Measurements from ENCODE around the gene ST8SIA5. TPM values are rescaled to one million over a fixed set of nuclear protein-coding genes. Genes with fewer than 3 reads are reported as not detected.

ST8SIA5 gene
- total and polyA plus RNA-seq, 9 donors = 0.35 to 1.3 (median 0.52) TPM; not detected in 1

DNA sequence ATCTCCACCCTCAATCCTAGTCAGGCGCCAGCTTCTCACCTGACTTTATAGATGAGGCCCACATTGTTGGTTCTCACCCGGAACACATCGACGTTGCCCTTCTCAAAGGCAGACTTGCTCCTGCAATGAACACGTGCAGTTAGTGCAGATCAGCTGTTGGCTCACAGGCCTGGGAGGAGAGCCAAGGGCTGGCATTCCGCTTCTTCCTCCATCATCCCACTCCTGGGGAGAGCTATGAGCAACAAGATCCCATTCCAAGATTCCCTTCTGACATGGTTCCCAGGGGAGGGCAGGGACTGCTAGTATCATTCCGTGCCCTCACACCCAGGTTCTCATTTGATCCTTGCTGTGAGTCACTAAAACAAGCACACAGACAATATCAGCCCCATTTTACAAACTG lies 114.9 kb downstream of the ST8SIA5 start:
- no peak for TF ChIP-seq CTCF (IDR thresholded peaks at IDR 0.05)

DNA sequence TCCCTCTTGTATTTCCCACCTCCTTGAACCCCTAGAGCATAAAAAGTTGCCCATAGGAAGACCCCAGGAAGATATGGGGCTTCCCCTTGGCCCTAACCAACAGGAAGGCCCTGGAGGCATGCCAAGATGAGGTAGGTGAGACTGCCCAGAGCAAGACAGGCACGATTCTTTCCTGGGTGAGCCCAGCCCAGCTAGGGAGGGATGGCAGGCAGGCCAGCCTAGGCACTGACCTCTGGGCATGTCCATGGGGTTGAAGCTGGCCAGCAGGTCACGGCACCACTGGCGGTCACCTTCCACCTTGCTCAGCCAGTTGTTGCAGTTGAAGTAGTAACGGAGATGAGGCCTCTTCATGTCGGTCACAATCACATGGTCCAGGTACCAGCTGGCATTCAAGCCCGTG lies 117.5 kb downstream of the ST8SIA5 start:
- Histone ChIP-seq H3K9me3 (no peaks in the 10 kb centered on the region), H3K4me1 (ENCODE audit: insufficient read depth) (no peaks in the 10 kb centered on the region), H3K36me3 (no peaks in the 10 kb centered on the region), H3K4me3 (no peak overlapping the region), H3K27me3 (no peaks in the 10 kb centered on the region), H3K27ac (no peak overlapping the region)
- intact Hi-C loops (cut with DNase I) = no loop called here
- DNase-seq = no peak
- WGBS, 3 donors = 80 to 90% (median 88%) methylated on average over 6 of the region's 6 CpGs
- TF ChIP-seq CTCF (IDR thresholded peaks at IDR 0.05) (no peak), POLR2A (IDR thresholded peaks at IDR 0.05) (no peak), EP300 (IDR thresholded peaks at IDR 0.05) (no peak)

More for the DNA sequence above, 114.9 kb downstream of the ST8SIA5 start:
- 71 to 77% (median 75%) methylated on average over 7 of the region's 7 CpGs for WGBS, 3 donors
- H3K36me3 ChIP-seq = no peaks in the 10 kb centered on the region
- DNase-seq = no peak
- H3K27ac ChIP-seq = no peak overlapping the region
- no peaks in the 10 kb centered on the region for H3K27me3 ChIP-seq
- intact Hi-C loops (cut with DNase I) = no loop called here
- H3K4me1 ChIP-seq (ENCODE audit: insufficient read depth) = no peaks in the 10 kb centered on the region
- no peak overlapping the region for H3K4me3 ChIP-seq
- H3K9me3 ChIP-seq = no peaks in the 10 kb centered on the region

GRCh38 chr18:46636040-46636630 lies 120.7 kb downstream of the ST8SIA5 start:
- 80 to 87% (median 84%) methylated on average over 7 of the region's 7 CpGs for WGBS, 3 donors

DNA sequence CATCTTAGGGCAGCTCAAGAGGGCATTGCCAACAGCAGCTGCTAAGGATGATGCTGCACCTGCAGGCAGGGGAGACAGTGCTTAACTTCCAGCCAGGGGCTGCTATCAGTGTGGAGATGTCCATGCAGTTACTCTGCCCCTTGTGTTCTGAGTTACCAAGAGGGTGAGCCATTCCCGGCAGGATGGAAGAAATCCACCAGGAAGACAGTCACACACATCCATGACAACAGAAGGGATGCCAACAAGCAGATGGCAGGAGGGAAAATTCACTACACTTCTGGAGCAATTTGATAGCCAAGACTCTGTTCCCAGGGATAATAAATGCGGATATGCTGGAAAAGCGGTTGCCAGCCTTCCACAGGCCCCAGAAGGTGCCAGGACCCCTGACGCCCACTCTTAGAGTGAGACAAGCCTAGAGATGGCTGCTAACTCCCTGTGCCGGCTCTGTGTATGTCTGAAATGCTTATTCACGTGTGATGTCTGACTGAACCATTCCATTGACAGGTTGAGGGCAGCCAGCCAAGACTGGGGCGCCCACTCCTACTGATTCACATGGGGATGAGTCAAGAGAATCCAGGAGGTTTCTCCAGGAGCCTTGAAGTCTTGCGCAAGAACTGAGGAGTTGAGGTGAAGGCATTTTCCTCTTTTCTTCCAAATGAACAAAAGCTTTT lies 124.3 kb downstream of the ST8SIA5 start:
- Histone ChIP-seq H3K27me3 (no peaks in the 10 kb centered on the region), H3K27ac (no peak overlapping the region), H3K4me1 (ENCODE audit: insufficient read depth) (no peaks in the 10 kb centered on the region), H3K4me3 (no peak overlapping the region), H3K9me3 (no peaks in the 10 kb centered on the region), H3K36me3 (no peaks in the 10 kb centered on the region)
- no peak for TF ChIP-seq CTCF (IDR thresholded peaks at IDR 0.05)
- no peak for TF ChIP-seq POLR2A (IDR thresholded peaks at IDR 0.05)
- no peak for TF ChIP-seq EP300 (IDR thresholded peaks at IDR 0.05)
- intact Hi-C loops (cut with DNase I) = no loop called here
- 79 to 89% (median 83%) methylated on average over 8 of the region's 8 CpGs for WGBS, 3 donors
- DNase-seq = no peak

More at GRCh38 chr18:46636040-46636630, 120.7 kb downstream of the ST8SIA5 start:
- intact Hi-C loops (cut with DNase I) = no loop called here
- DNase-seq = no peak
- Histone ChIP-seq H3K9me3 (no peaks in the 10 kb centered on the region), H3K36me3 (no peaks in the 10 kb centered on the region), H3K27me3 (no peaks in the 10 kb centered on the region), H3K4me3 (no peak overlapping the region), H3K4me1 (ENCODE audit: insufficient read depth) (no peaks in the 10 kb centered on the region), H3K27ac (no peak overlapping the region)
- TF ChIP-seq CTCF (IDR thresholded peaks at IDR 0.05) (no peak), EP300 (IDR thresholded peaks at IDR 0.05) (no peak), POLR2A (IDR thresholded peaks at IDR 0.05) (no peak)
